HG03135 (cell line): ENCODE measurements around the gene NEK6.

Experiments
- ATAC-seq: cut with Tn5 transposase; IDR thresholded peaks from one replicate; pipeline ENCODE4 v1.9.1; 2021; ENCODE audit warnings: mild to moderate bottlenecking, moderate library complexity; ENCODE audit not compliant: unreplicated experiment

The NEK6 gene

GRCh38 chr9:124349675-124350493 lies 92.1 kb downstream of the NEK6 start:
- no peak for ATAC-seq

- no peak for ATAC-seq
Measured at GRCh38 chr9:124350494-124351263, 92.9 kb downstream of the NEK6 start.

- no peak for ATAC-seq
Measured at GRCh38 chr9:124351672-124352468, 94.1 kb downstream of the NEK6 start.

GRCh38 chr9:124352616-124353015 lies 94.9 kb downstream of the NEK6 start:
- ATAC-seq, result no peak

- no peak for ATAC-seq
Measured at GRCh38 chr9:124353166-124353768, 95.5 kb downstream of the NEK6 start.

GRCh38 chr9:124353811-124354274 lies 96.1 kb downstream of the NEK6 start:
- ATAC-seq, result no peak

- ATAC-seq, result no peak
Measured at GRCh38 chr9:124354346-124355038, 96.7 kb downstream of the NEK6 start.

GRCh38 chr9:124355039-124355940 lies 97.5 kb downstream of the NEK6 start:
- ATAC-seq, result no peak

GRCh38 chr9:124355941-124356744 lies 98.4 kb downstream of the NEK6 start:
- ATAC-seq, result no peak

- no peak for ATAC-seq
Measured at GRCh38 chr9:124356745-124357390, 99.1 kb downstream of the NEK6 start.

GRCh38 chr9:124357721-124358361 lies 100.1 kb downstream of the NEK6 start:
- ATAC-seq, result no peak

GRCh38 chr9:124358631-124359030 lies 100.9 kb downstream of the NEK6 start:
- no peak for ATAC-seq

- no peak for ATAC-seq
Measured at GRCh38 chr9:124359426-124359825, 101.7 kb downstream of the NEK6 start.

- no peak for ATAC-seq
Measured at GRCh38 chr9:124359855-124360678, 102.3 kb downstream of the NEK6 start.

- no peak for ATAC-seq
Measured at GRCh38 chr9:124361128-124361527, 103.4 kb downstream of the NEK6 start.

- ATAC-seq, result no peak
Measured at GRCh38 chr9:124363326-124364096, 105.8 kb downstream of the NEK6 start.
